GM15510 (cell line): ENCODE data around the gene IFIT1.

Experiments
- POLR2A ChIP-seq: IDR thresholded peaks from 3 replicates; pipeline ENCODE4 v1.6.1; 2011; ENCODE audit warnings: borderline replicate concordance; ENCODE audit not compliant: insufficient read length; ENCODE audit errors: extremely low read depth

Gene IFIT1

DNA sequence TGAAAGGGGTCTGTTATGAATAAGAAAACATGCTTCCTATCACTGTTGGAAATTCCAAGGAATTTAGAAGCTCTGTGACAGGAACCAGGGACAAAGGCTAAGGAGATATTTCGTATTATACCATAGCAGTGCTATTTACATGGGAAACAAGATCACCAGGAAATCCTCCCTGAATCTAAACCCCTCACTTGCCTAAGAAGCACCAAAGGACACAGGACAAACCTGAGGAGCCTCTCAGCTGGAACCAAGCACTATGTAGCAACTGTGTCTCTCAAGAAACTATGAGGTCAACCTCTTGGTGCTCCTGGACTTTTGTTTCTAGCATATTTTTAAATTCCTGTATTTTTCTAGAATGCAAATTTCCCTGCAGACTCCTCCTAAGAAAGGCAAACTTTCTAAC is 35.3 kb upstream of the IFIT1 start:
- no peak for TF ChIP-seq POLR2A

DNA sequence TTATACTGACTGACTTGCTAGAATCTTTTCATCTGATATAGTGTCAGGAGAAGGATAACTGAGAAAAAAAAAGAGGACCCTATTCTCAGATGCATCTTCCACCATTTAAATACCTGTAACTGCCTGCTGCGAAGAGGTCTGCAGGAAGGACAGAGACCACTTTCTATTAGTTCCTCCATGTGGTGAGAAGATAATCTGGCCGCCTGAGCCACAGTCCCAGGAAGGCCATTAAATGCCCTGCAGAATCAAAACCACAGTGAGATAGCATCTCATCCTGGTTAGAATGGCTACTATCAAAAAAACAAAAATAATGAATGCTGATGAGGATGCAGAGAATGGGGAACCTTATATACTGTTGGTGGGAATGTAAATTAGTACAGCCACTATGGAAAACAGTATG is 34.4 kb upstream of the IFIT1 start:
- TF ChIP-seq POLR2A = no peak

DNA sequence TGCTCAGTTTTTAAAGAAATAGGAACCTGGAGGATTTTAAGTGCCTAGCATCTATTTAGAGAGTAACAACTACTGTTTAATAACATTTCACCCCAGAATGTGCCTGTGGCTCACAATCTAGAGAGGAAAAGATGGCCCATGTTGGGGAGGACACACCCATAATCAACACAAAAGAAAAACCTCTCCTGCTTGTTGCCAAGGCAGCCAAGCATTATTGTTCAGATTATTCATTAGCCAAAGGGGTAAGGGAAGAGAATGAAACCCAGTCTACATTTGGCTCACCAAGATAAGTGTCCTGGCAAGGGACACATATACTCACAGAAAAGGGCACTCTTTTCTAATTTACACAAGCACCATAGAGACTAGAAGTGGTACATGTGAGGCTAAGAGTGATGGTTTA is 32.3 kb upstream of the IFIT1 start:
- TF ChIP-seq POLR2A = no peak

DNA sequence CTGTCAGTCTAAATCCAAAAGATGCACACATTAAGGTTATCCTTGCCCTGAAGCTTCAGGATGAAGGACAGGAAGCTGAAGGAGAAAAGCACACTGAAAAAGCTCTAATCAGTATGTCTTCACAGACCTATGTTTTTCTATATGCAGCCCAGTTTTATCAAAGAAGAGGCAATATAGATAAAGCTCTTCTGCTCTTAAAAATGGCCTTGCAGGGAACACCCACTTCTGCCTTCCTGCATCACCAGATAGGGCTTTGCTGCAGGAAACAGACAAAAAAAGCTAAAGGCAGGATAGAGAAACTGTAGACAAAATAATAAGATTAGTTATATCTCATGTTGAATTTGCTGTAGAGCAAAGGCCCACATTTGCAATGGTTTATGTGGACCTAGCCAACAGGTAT is 29.5 kb upstream of the IFIT1 start:
- TF ChIP-seq POLR2A = no peak

DNA sequence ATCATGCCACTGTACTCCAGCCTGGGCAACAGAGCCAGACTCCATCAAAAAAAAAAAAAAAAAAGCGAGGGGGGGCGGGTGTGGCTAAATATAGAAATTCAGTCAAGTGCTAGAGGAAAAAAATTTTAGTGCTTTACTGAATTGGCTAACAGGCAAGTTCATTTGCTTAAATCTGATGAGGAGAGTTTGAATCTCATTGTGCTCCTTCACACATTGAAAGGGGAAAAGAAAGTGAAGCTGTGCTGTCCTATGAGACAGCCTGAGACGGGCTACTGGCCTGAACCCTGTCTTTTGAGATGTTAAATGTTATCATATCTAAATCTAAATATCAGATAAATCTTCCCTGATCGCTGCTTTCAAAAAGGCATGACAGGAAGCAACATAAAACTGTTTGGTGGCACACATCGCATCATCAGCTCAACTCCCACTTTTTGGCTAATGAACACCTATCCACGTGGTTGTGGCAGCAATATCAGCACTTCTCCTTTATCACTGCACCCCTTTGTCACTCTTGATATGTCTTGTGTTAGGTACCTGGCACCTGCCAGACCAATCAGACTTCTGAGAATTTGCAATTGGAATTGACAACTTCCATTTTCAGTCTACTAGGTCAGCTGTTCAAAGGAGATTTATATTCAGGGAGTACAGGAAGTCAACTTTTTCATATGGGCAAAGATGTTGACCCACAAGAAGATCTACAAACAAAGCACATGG is 28.5 kb upstream of the IFIT1 start:
- no peak for TF ChIP-seq POLR2A

DNA sequence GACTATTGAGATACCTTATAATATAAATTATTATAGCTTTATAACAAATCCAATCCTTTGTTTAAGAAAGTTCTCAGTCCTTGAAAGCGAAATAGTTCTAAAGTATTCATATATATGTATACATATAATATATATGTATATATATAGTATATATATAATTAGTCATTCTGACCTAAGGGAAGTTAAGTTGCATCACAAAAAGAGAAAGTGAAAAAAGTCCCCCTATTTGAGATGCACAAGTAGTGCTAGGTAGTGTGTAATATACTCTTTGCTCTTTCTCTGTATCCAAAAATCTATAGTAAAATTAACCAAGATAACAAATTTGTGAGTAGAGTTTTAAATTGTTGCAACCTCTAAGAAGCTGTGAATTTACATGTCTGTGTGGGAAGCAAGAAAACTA is 27.9 kb upstream of the IFIT1 start:
- no peak for TF ChIP-seq POLR2A

DNA sequence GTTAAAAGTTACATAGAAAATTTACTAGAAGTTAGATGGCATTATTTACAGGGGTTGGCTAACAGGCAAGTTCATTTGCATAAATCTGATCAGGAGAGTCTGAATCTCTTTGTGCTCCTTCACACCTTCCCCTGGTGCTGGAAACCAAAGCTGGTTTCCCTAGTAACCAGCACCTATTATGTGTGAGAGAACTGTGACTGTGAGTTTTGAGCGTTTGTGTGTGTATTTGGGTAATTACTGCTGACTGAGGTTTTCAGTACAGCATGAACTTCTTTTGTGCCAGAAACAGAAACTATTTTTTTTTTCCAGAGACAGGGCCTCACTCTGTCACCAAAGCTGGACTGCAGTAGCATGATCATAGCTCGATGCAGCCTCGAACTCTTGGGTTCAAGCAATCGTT is 24.9 kb upstream of the IFIT1 start:
- no peak for TF ChIP-seq POLR2A

DNA sequence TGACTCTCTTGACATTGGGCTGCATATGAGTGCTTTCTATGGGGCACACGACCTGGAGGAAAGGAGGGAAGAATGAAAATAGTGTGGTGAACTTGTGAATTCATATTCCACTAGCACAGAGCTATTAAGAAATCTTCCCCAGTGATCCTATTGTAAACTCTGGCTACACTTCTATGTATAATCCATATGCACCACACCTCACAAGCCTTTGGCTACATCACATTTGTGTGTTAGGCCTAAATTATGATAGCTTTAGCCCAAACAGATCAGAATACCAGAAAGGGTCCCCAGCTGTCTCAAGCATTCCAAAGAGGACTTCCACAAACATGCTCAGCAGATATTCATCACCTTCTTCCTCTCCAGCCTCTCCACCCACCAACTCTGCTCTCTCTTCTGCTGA is 24.3 kb upstream of the IFIT1 start:
- no peak for TF ChIP-seq POLR2A

DNA sequence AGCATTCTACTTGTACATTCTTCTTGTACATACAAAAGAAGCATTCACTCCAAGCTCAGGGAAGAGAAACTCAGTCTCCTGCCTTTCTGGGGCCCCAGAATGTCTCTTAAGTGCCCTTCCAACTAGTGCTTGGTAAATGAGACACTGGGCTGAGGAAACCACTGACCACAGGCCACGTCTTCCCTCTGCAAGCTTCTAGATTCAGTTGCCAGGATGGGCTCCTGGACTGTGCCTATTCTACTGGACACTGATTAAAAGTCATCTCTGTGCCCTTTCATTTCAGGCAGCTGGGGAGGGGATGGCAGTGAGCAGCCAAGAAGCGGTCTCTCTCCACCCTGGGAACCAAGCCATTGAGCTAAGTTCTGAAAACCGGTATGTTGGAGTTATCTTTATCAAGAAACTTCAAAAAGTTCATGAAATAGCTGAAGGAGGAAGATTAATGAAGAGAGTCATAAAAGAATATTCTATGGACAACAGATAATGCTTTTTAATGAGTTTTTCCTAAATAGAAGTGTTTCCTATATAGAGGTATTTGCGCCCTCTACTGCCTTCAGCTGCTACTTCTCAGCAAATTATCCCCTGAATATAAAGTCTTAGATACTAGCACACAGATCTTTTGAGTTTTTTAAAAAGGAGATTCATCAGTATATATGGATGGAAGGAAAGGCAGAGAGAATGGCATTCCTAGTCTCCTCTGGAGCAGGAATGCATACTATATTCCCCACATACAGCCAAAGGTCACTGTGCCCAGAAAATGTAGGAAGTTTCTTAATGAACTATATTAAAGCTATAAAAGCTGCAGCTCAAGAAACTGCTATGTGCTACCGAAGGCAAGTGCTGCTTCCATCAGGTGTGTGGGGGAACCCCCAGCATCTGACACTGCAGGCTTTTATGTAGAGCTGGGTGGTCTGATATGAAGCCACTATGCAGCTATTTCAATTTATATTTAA is 23.0 kb upstream of the IFIT1 start:
- TF ChIP-seq POLR2A = no peak

DNA sequence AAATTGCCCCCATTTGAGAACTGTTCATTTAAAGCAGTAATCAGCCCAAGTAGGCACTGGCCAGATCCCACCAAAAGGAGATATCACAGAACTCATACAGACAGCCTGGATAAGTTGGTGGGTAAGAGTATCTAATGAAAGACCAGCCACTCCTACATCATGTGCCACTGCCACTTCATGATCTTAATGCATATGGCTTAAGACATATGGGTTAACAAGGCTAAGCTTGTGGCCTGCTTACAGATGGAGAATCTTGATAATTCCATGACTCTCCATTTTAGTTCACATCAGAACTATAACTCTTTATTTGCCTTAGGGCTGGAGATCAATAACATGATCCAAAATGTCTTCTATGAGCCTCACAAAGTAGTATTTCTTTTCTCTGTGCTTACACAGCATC is 21.3 kb upstream of the IFIT1 start:
- TF ChIP-seq POLR2A = no peak

DNA sequence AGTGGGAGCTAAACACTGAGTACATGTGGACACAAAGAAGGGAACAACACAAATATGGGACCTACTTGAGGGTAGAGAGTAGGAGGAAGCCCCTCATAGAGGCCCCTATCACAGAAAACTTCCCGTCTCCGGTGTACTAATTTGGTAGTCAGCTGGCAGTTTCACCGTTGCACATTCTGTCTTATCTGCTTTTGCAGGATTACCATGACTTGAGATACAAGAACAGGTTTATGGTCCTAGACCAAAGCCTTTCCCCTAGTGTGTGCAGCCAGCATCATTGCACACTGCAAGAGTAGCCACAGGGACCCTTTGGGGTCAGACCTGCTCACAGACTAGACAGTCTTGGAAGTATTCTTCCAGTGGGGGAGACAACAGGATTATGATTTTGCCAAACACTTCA is 20.4 kb upstream of the IFIT1 start:
- no peak for TF ChIP-seq POLR2A

DNA sequence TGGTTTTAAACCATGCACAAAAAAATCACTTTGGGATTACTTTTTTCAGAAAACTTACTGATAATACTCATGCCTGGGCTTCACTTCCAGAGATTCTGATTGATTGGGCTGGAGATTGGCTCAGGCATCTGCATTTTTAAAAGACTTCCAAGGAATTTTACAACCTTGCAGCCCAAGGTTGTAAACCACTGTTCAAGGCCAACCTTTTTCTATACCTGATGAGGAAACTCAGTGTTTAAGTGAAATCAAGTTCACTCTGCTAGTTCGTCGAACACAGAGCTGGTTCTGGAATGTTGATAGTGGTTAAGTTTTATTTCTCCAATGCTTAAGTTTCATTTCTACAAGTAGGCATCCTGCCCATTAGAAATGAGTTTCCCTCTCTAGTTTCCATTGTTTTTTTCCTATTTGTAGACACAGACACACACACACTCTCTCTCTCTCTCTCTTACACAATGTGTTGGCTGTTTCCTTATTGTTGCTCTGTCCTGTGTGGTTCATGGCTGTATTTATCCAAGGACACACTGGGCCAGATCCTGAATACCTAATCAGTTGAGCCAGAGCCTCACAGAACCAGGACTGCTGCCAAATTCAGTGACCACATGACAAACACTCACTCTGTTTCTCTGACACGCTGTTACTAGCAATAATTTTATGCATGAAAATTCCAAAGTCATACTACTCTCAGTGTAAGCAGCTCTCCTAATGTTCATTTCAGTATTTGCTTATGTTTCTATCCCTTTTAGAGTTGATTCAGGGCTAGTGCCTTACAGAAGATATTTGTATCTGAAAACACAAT is 18.3 kb upstream of the IFIT1 start:
- no peak for TF ChIP-seq POLR2A

DNA sequence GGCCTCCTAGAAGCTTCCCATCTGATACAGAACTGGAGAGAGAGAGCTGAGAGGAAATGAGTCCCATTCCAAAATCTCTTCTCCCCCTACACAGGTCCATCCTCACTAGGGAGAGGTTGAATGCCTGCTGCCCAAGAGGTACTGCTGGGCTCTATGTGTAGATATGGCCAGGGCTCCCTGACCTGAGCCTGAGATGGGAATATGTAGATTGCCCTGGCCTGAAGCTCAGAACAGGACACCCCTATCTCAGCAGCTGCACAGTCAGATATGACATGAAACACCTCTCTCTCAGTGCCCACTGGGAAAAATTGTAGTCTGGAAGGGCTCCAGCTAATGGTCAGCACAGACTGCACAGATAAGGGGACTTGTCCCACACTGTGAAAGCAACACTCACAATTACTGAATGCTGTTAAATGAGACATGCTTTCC is 17.7 kb upstream of the IFIT1 start:
- TF ChIP-seq POLR2A = no peak

DNA sequence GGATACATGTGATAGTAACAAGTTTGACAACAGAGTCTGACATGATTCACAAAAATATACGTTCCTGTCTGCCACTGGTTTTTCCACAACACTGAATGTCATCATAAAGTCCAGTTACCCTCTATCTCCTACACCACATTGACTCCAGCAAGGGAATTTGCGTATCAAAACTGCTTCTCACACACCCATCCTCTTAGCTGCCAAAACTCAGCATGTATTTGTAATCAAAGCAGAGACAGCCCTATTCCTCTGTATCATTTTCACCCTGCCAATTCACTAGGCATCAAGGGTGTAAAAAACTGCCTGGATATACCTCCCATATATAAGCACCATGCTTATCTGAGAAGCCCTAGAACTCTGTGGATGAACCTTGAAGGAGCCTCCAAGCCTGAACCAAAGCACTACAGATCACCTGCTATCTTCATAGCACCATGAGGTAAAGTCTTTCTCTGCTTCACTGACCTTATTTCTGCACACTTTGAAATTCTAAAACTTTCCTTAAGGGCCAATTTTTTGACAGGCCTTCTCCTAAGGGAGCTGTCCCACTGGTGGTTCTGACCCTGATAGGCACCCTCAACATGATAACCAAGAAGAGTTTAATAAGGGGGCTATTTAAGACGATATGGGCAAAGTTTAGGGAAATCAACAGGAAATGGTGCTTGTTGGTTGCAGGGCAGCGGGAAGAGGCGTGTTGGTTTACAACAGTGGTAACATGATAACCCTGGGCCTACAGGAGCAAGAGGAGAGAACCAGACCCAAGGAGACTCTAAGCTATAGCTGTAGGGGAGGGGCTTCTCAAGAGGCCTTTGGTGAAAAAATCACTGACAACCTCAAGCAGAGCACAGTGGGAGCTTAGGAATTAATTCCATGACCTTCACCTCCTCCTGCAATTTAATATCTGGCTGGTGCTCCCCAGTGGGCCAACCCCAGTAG is 14.5 kb upstream of the IFIT1 start, which contains the start of gene IFIT1B:
Gene IFIT1B, plus strand, starts transcription at position 352 of the 933 bp plus-strand sequence. Its CDS starts 80 bp downstream, at position 432.
- TF ChIP-seq POLR2A = no peak
